NCI-H748 (cell line): ENCODE data around the gene ARG2.
"Not testable (repeated sequence)": the region's sequence is repeated elsewhere in the genome, so short reads cannot be mapped to it uniquely, and the experiment has no call there.

Source experiments
- DNase-seq: peaks from one replicate; lab custom pipeline; 2025; ENCODE audit not compliant: unreplicated experiment; lab: John Stamatoyannopoulos, UW

The ARG2 gene

DNA sequence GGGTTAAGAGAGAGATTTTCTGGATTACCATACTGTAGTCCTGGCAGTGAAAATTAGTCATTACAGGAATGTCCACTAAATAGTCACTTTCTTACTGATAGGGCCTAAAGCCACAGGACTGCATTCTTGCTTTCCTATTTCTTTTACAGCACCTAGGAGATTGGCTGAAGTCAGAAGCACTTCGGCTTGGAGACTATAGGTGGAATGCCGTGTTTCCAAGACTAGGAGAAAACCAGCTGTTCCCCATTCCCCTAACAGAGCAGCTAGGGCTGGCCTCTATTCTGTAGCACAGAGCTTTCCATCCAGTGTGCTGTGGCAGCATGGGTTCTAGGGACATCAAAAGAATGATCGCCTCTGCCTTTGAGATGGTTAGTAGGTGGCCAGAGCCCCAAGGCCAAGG lies 34.7 kb upstream of the ARG2 start:
- no peak for DNase-seq

DNA sequence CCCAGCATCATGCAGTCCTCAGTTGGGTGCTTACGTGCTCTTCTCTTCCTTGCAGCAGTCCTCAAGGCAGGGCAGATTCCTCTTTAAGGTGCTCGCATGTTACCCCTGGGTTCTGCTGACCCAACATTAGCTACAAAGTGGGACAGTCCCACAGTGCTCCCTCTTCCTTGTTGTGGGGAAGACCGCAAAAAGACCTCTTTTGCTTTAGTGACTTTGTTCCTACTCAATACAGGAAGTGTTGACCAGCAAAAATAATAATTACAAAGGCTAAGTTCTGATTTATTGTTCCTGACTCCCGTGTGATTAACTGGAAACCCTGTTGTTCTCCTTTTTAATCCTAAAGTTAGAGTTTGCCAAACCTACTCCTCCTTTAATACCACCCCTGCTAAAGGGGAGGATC lies 33.4 kb upstream of the ARG2 start:
- no peak for DNase-seq

DNA sequence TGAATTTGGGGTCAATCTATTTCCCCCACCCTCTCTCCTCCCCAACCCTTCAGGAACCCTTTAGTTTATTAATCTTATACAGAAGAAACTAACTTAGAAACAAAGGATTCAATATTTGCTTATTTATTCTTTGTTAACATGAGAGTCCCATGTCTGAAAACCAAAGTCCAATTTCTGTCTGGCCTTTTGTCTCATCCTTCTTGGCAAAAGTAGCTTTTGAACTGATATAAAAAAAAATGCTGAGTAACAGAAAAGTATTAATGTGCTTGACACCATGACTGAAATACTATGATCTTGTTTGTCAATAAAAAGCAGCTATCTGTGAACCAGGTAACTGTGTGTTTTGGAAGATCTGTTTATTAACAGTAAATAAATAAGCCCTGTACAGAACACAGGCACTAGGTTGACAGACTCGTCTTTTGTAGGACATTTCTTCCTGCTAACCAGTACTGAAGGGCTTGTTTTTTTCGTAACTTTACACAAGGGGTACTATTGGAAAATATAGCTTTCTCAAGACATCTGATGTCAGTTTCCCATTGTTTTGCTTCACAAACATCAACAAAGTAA lies 30.4 kb upstream of the ARG2 start:
- no peak for DNase-seq

DNA sequence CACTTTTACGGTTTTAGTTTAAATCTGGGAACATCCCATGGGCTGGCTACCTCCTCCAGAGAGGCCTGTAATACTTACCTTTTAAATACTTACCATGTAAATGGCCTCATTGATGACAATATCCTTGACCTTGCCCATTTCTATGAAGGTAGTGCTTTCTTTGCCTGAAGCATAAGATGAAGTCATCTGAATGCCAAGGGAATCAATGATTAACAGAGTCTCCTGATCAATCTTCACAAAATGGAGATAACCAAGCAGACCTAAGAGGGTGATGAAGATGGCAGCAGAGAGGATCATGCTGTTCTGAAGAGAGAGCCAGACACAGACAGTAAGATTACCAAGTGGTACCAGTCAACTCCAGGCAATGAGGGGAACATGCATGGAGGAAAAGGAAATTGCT lies 26.1 kb upstream of the ARG2 start:
- DNase-seq: not testable (repeated sequence)

DNA sequence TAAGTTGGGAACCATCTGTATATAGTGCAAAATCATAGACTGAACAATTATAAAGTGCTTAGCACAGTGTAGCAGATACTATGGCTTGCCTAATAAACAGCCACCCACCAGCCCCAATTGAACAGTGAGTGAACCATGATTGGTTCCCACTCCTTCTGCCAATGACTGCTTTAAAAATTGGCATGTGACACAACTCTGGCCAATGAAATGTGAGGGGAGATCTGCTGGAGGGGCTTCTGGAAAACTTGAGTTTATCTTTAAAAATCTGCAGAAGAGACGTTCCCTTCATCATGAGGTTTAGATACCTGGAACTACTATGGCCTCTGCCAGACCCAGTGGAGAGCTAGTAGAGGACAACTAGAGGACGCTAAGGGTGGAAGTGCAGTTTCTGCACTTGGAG lies 24.3 kb upstream of the ARG2 start:
- no peak for DNase-seq

DNA sequence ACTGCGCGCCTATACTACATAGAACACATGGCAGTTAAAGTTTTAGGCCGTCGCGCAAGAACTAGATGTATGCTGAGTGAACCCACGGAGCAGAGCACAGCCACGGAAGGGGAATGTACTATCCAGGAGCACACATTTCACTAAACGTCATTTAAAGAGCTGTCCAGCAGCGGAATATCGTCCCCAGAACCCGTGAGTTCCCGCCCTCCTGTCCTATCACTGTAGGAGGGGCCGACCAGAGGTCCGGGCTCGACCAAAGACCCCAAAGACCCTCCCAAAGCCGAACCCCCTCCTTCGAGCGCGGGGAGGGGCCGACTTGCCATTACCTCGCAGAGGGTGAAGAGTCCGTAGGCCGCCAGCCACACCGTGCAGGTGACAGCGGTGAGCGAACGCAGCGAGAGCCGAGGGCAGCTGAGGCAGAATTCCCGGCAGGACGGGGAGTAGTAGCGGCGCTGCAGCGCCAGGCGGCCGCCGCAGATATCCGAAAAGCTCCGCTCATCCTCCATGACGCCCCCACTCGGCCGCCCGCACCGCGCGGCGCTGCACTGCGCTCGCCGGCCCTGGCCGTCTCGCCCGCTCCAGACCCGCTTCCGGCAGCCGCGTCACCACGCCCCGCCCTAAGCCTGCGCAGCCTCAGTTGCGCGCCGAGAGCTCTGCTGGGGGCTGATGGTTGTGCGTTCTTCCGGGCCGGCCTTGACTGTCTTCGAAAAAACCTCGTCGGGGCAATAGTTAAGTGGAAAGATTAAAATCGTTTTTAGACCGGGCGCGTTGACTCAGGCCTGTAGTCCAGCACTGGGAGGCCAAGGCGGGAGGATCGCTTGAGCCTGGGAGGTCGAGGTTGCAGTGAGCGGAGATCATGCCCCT lies 19.8 kb upstream of the ARG2 start, which contains the start of gene PIGH:
PIGH (minus strand) TSS at position 571 of the 864 bp plus-strand sequence; CDS start at position 506, 65 bp downstream.
- peak; percentile 89 for DNase-seq

DNA sequence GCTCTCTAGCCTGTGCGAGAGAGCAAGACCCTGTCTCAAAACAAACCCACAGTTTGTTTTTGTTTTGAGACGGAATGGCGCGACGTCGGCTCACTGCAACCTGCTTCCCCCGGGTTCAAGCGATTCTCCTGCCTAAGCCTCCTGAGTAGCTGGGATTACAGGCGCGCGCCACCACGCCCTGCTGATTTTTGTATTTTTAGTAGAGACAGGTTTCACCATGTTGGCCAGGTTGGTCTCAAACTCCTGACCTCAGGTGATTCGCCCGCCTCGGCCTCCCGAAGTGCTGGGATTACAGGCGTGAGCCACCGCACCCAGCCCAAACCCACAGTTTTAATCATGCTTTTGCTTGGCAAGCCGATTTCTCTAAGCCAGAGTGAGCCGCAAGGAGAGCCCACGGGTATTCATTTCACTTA lies 19.2 kb upstream of the ARG2 start:
- DNase-seq: not testable (repeated sequence)

DNA sequence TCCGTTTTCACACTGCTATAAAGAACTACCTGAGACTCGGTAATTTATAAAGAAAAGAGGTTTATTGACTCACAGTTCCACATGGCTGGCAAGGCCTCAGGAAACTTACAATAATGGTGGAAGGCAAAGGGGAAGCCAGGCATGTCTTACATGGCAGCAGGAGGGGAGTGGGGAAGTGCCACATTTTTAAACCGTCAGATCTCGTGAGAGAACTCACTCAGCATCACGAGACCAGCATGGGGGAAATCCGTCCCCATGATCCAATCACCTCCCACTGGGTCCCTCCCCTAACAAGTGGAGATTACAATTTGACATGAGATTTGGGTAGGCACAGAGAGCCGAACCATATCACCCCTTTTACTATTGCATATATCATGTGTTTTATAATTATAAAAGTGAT lies 17.6 kb upstream of the ARG2 start:
- no peak for DNase-seq

DNA sequence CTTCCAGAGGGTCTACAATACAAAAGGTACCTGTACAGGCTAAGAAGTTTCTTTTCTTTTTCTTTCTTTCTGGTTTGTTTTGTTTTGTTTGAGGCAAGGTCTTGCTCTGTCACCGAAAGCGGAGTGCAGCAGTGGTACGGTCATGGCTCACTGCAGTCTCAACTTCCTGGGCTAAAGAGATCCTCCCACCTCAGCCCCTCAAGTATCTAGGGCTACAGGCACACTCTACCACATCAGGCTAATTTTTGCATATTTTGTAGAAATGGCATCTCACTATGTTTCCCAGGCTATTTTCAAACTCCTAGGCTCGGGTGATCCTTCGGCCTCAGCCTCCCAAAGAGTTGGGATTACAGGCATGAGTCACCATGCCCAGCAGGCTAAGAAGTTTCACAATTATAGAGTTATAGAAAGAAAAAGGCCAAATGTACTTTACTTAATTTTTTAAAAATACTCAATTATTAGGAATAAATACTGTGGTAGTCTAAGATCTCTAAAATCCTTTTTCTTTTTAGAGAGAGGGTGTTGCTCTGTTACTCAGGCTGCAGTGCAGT lies 16.6 kb upstream of the ARG2 start:
- no peak for DNase-seq

DNA sequence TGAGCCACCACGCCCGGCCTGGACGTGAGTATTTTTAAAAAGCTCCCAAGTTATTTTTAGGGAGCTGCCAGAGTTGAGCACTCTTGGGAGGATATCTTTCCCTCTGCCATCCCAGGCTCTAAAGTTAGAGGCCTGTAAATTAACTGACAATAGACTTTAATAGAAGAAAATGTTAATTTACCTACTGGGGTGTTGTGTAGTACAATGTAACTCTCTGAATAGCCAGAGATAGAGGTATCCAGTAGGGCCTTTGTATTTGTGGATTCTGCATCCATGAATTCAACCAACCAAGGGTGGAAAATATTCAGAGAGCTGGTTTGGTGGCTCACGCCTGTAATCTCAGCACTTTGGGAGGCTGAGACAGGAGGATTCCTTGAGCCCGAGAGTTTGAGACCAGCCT lies 12.1 kb upstream of the ARG2 start:
- DNase-seq: no peak

DNA sequence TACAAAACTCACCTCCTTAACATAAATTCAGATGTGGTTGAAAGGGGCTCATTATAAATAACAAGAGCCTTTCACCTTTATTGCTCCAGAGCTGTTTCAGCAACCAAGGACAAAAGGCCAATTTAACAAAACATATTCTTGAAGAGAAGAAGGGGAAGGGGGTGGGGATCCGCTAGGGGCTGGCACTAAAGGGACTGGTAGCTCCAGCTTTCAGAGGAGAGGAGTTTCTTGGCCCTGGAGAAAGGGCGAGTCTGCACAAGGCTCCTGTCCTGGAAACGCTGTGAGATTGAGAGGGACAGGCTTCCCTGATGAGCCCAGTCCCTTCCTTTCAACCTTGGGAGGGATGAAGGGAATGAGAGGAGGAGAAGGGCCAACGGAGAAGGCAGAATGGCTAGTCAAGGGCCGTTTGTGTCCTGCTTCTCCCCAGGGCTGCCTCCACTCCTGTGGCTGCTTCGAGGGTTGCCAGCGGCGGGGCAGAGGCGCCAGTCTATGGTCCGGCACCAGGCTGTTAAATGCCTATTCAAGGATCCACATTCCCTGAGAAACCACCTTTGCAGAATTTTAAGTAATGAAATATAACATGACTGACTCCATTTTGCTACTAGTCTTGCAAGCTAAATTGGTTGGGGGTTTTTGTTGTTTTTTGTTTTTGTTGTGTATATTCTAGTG lies 9.9 kb upstream of the ARG2 start:
- DNase-seq: no peak

DNA sequence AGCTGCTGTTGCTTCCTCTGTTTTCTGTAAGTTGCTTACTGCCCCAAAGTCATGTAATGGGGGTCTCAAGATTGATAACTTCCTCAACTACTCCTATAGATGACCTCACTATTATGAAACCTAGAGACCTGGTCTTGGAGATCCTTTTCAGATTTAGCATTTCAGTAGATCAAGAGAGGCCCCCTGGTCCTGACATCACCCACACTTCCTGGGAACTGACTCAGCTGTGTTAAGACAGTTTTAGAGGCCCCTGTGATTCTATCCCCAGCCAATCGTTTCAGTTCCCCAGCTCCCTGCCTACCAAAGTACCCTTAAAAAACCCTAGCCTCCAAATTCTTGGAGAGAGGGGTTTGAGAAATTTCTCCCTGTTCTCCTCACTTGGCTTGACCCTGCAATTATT lies 9.2 kb upstream of the ARG2 start:
- no peak for DNase-seq

DNA sequence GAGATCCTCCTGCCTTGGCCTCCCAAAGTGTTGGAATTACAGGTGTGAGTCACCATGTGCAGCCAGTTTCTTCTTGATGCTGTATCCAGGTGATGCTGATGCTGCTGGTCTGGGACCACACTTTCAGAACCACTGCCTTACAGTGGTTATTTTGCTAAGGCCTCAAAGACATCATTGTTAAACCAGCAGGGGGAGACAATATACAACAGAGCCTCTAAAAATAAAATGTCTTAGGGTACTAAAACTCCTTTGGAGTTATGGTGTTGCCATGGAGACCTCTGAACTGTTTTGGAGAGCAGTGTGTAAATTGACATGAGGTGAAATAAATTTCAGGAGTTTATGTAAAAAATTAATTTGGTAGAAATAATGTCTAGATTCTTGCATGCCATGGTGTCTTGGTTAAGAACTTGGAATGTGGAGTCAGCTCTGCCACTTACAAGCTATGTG lies 1.1 kb upstream of the ARG2 start:
- DNase-seq: peak; percentile 80

DNA sequence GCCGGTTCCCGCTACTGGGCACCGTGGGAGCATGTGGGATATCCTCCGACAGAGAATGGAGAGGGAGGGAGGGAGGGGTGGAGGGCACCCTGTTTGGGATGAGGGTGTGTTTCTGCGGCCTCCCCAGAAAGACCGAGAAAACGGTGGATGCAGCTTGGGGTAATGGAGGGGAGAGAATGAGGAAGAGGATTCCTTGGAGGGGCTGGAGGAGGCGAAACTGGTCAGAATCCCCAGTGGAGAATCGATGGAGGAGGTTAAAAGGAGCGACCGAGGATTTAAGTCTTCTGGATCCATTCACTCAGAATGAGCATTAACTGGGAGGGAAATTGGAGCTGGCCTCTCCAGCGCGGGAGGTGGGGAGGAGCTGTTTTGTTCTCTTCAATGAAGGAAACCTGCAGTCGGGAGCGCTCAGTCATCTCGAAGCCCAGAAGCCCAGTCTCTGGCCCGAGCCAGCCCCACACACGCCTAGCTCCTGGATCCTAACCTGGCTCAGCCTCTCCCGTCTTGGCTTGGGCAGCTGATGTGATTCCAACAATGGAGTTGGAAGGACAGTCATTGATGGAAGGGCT lies 581 bp downstream of the ARG2 start:
- DNase-seq: peak; percentile 69

DNA sequence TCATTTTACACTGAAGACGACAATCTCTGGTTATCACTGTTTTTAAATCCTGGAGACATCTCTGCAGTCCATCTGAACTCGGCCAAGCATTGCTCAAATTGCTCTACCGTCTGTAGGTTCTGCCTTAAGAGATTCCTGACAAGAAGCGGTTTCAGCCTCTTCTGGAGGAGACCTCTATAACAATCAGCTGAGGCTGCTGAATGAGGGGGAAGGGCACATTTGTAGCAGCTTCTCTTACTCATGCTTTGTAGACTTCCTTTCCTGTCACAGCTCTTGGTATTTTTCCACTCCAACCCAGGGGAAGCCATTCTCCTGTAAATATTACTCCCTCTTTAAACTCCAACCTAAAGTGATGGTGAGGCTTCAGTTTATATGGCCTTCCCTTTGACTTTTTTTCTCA lies 3.0 kb downstream of the ARG2 start:
- DNase-seq: no peak

DNA sequence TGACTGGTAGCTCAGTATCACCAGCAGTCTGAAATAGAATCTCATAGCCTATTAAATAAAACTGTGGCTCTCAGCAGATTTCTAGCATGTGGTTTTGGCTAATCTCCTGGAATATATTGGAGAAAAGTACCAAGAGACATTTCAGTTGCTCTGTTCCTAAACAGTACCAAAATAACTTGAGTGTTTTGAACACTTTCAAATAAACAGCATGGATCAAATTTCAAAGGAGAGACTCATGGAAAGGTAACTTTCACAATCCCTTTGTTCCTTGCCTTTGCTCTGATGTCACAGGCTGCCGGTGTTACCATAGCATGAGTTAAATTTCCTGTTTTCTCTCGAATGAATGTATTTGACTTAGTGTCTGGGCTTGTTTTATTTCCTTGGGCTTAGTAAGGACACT lies 3.4 kb downstream of the ARG2 start:
- no peak for DNase-seq

DNA sequence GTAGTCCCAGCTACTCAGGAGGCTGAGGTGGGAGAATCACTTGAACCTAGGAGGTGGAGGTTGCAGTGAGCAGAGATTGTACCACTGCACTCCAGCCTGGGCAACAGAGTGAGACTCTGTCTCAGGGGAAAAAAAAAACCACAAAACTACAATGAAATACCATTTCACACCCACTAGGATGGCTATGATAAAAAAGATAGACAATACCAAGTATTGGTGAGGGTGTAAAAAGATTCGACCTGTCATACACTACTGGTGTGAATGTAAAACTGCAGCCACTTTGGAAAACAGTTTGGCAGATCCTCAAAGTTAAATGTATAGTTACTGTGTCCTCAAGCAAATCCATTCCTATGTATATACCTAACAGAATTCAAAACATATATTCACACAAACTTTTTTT lies 6.4 kb downstream of the ARG2 start:
- not testable (repeated sequence) for DNase-seq

DNA sequence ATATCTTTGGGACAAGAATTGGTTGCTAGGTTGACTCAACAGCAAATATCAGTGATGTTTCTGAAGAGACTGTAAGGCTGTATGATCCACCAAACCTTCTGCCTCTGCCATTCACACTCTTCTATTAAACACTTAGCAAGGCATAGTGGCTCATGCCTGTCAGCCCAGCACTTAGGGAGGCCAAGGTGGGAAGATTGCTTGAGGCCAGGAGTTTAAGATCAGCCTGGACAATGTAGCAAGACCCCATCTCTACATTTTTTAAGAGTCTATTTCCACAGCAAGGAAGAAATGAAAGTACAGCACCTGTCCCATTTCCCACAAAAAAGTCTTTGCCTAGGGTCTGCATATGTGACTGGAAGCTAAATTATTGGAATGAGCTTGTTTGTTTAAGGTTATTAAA lies 7.8 kb downstream of the ARG2 start:
- DNase-seq: no peak

DNA sequence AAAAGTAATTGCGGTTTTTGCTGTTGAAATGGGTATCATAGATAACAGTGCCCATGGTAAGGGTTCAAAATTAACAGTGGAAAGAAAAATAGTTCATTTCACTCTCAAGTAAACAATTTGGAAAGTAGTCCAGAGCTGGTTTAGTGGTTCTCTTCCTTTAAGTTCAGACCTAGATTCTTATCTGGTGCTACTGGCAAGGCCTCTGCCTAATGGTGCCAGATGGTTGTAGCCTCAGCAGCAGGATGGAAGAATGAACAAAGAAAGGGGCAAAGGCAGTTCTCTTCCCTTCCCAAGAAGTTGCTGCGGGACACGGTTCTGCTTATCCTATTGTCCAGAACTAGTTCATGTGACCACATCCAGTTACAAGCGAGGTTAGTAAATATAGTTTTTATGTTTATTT lies 10.5 kb downstream of the ARG2 start:
- DNase-seq: no peak

DNA sequence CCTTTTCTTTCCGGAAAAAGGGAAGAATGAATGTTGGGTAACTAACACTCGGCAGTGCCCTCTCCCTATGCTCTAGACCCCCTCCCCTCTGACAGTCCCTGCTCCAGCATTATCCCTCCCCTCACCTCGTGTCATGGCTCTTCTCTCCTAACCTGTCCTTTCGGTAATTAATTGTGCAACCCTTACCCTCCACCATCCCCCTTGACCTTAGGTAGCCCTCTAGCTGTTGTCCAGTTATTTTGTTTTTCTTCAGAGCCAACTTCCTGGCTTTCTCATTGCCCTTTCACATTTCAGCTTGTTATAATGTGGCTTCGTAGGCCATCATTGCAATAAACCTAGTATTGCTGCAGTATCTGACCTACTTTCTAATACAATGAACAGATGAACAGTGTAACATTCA lies 11.2 kb downstream of the ARG2 start:
- DNase-seq: no peak

DNA sequence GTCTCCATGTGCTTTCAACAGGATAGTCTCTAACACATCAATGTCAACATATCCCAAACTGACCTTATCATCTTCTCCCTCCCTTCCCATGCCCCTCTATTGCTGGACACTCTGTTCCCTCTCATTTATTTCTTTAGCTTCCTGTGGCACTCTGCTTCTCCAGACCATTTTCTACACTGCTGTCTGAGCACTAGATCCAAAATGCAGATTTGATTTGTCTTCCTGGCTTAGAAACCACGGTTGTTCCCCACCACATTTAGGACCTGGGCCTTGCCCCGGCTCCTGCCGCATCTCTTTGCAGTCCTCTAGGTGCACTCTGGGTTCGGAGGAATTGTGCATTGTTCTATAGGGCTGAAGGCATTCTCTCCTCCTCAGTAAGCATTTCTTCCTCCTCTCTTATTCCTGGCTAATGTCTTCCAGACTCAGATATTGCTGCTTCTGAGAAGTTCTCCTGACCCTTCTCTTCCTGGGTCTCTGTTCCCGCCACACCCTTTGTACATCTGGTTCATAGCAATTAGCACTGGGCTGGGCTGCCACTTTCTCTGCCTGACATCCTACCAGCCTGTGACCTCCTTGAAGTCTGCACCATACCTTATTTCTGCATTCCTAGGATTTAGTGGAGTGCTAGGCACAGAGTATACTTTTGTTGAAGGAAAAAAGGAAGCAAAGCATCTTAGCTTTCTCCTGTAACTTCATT lies 13.9 kb downstream of the ARG2 start:
- no peak for DNase-seq
